ENCODE measurements around the gene BCAN.

The BCAN gene

DNA sequence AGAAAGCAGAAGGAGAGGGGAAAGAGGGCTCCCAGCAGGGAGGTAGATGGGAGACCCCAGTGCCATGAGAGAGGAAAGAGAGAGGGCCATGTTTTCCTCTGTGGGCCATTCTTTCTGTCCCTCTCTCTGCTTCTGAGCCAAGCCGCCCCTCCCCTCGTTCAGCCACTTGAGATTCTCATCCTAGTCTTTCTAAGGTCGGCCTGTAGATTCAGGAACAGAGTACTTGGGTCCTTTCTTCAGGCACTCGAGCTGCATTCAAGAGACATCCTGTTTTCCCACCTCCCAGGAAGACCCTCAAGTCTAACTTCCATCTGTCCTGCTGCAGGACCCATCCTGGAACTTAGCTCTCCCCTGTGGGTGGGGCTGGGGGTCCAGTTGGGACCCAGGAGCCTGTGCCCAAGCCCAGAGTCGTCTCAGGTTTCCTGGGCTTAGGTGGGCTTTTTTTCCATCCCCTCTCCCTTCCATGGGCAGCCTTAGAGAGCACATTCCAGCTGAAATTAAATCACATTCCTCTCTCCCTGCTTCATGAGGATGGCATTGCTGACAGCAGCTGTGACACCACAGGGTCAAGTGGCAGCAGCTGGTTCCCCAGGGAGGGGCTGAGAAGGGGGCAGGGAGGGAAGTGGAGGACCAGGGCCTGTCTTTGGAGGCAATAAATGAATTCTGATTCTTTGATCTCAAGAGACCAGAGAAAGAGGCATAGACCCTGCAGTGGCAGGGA is 22.3 kb downstream of the BCAN start:
- H3K9me3 ChIP-seq (ENCODE audit: low read depth, low read length): no peaks in the 10 kb centered on the region
- DNase-seq (ENCODE audit: low read depth, low spot score): no peak
- no peaks in the 10 kb centered on the region for H3K36me3 ChIP-seq (ENCODE audit: insufficient read depth, low read length)
- H3K4me3 ChIP-seq: no peak overlapping the region
- no peak for TF ChIP-seq EZH2 (IDR thresholded peaks at IDR 0.05)
- TF ChIP-seq FOXP2 (optimal IDR thresholded peaks at IDR 0.05; ENCODE audit: control extremely low read depth, extremely low read length, insufficient read depth): no peak
- H3K9ac ChIP-seq (ENCODE audit: insufficient read length): no peak overlapping the region
- no peak overlapping the region for H3K27ac ChIP-seq

DNA sequence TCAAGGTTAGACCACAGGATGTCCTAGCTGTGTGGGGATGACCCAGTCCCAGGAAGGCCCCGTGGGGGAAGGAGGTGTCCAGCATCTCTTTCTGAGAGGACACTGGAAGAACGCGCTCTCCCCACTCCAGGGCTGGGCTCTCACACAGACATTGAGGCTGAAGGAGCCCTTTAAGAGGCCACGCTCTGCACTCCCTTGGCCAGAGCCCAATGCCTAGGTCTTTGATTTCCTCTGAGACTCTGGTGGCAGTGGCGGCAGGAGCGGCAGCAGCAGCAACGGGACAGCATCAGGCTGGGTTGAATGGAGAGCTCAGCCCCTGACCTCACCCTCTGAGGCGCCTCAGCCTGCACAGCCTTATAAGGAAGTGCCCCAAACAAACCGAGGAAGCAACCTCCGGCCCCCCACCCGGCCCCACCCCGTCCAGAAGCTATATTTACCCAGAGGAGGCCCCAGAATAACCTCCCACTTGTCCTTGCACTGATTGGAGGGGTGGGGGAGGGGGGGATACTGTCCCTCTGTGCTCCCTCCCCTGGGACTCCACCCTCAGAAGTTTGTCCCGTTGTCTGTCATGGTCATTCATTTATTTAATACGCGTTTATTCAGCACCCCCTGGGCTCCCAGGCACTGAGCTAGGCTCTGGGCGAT is 23.0 kb downstream of the BCAN start:
- Histone ChIP-seq H3K36me3 (ENCODE audit: insufficient read depth, low read length) (no peaks in the 10 kb centered on the region), H3K9ac (ENCODE audit: insufficient read length) (no peak overlapping the region), H3K27ac (no peak overlapping the region), H3K4me3 (no peak overlapping the region), H3K9me3 (ENCODE audit: low read depth, low read length) (no peaks in the 10 kb centered on the region)
- no peak for TF ChIP-seq POLR2AphosphoS5 (IDR thresholded peaks at IDR 0.05; ENCODE audit: borderline replicate concordance, low read depth, low read length)
- TF ChIP-seq EZH2 (IDR thresholded peaks at IDR 0.05): no peak
- TF ChIP-seq FOXP2 (optimal IDR thresholded peaks at IDR 0.05; ENCODE audit: control extremely low read depth, extremely low read length, insufficient read depth): no peak
- DNase-seq (ENCODE audit: low read depth, low spot score): no peak

DNA sequence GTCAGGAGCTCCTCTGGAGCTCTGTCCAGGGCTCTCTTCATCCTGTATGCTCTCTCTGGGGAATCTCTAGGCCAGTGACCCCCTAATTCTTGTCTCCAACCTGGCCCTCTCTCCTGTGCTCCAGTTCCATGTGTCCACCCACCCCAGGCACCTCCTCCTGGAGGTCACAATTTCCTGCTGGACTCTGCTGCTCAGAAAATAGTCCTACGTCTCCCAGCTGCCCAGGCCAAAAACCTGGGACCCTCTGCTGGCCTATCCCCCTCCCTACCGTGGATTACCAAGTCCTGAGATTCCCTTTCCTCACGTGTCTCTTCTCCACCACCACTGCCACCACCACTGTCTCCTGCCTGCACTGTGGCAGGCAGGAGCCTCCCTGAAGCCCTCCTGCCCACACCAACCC is 23.6 kb downstream of the BCAN start:
- TF ChIP-seq POLR2AphosphoS5 (IDR thresholded peaks at IDR 0.05; ENCODE audit: borderline replicate concordance, low read depth, low read length): no peak
- TF ChIP-seq FOXP2 (optimal IDR thresholded peaks at IDR 0.05; ENCODE audit: control extremely low read depth, extremely low read length, insufficient read depth): no peak
- TF ChIP-seq EZH2 (IDR thresholded peaks at IDR 0.05): no peak
- H3K36me3 ChIP-seq (ENCODE audit: insufficient read depth, low read length): no peaks in the 10 kb centered on the region
- DNase-seq (ENCODE audit: low read depth, low spot score): no peak
- no peak overlapping the region for H3K9ac ChIP-seq (ENCODE audit: insufficient read length)
- no peak overlapping the region for H3K27ac ChIP-seq
- no peak overlapping the region for H3K4me3 ChIP-seq
- no peaks in the 10 kb centered on the region for H3K9me3 ChIP-seq (ENCODE audit: low read depth, low read length)

DNA sequence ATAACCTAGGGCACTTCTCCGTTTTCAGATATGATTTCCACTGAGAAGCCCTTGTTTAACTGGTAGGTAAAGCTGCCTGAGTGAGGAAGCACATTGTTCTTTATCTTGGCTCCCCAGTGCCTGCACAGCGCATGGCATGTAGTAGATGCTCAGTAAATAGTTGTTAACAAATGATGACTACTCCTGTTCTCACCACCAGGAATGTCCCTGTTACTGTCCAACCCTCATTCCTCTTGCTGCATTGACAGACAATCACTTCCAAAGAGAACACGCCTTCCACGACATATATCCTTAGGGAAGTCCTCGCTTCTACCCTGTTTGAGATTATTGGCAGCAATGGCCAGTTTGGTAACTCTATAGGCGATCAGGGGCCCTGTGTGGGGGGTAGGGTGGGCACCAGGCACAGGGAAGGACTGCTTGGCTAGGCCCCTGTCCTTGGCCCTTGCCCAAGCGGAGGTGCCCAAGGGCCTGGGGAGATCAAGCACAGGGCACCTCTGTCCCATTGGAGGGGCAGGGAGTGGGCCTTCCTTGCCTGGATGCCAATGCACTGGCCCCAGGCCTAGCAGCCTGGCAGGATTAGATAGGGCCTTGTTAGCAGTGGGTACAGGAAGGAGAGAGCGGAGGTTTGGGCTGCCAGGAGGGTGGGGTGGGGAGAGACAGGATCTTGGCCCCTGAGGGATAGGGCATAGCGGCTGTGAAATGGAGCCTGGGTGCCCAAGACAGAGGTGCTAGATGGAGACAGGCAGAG is 25.1 kb downstream of the BCAN start:
- Histone ChIP-seq H3K27ac (no peak overlapping the region), H3K9me3 (ENCODE audit: low read depth, low read length) (no peaks in the 10 kb centered on the region), H3K36me3 (ENCODE audit: insufficient read depth, low read length) (no peaks in the 10 kb centered on the region), H3K4me3 (no peak overlapping the region), H3K9ac (ENCODE audit: insufficient read length) (no peak overlapping the region)
- no peak for TF ChIP-seq FOXP2 (optimal IDR thresholded peaks at IDR 0.05; ENCODE audit: control extremely low read depth, extremely low read length, insufficient read depth)
- TF ChIP-seq EZH2 (IDR thresholded peaks at IDR 0.05): no peak
- no peak for TF ChIP-seq POLR2AphosphoS5 (IDR thresholded peaks at IDR 0.05; ENCODE audit: borderline replicate concordance, low read depth, low read length)
- no peak for DNase-seq (ENCODE audit: low read depth, low spot score)

DNA sequence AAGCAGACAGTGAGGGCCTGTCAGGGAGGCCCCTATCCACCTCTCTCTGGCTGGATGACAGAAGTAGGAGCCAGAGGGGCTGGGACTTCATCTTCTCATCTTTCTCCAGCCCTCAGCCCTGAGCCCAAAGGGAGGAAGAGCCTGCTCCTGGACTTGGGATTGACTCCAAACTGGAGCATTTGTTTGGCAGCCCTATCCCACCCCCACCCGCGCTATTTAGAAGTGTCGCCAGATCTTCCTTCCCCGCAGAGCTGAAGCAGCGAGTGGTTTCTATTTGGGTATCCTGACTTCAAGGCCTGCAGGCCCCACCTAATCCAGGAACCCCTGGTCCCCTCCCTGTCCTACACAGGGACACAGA is 25.7 kb downstream of the BCAN start:
- TF ChIP-seq EZH2 (IDR thresholded peaks at IDR 0.05) (no peak), FOXP2 (optimal IDR thresholded peaks at IDR 0.05; ENCODE audit: control extremely low read depth, extremely low read length, insufficient read depth) (no peak), POLR2AphosphoS5 (IDR thresholded peaks at IDR 0.05; ENCODE audit: borderline replicate concordance, low read depth, low read length) (no peak)
- Histone ChIP-seq H3K27ac (no peak overlapping the region), H3K4me3 (no peak overlapping the region), H3K9ac (ENCODE audit: insufficient read length) (no peak overlapping the region), H3K9me3 (ENCODE audit: low read depth, low read length) (no peaks in the 10 kb centered on the region), H3K36me3 (ENCODE audit: insufficient read depth, low read length) (no peaks in the 10 kb centered on the region)
- no peak for DNase-seq (ENCODE audit: low read depth, low spot score)

DNA sequence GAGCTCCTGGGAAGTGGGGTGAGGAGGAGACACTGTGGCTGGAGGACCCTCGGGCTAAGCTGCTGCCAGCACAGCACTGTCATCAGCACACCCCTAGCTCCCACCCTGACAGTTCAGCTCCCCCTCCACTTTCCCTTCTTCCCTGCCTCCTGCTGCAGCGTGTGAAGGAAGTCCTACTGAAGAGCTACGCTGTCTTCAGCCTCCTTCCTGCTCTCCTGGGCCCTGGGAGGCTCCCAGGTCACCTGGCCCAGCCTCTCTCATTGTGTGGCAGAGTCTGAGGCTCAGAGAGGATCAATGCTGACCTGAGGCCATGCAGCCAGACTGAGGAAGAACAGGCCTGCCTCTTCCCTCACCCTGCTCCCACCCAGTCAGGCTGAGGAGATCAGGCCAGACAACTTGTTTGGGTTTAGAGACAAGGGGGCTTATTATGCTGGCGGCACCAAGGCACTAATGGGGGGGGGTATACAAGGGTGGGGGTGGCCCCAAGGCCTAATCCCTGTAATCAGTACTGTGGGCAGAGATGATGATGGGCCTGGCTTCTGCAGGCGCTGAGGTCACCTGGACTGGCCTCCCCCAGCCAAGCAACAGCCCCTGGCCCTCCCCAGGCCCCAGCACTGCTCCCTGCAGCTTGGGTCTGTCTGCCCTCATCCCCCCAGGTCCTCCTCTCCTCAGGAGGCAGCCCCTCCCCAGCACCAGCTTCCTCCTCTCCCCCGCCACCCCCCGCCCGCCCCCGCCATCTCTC is 26.2 kb downstream of the BCAN start:
- no peak for DNase-seq (ENCODE audit: low read depth, low spot score)
- no peak overlapping the region for H3K27ac ChIP-seq
- H3K9ac ChIP-seq (ENCODE audit: insufficient read length): no peak overlapping the region
- no peak overlapping the region for H3K4me3 ChIP-seq
- TF ChIP-seq POLR2AphosphoS5 (IDR thresholded peaks at IDR 0.05; ENCODE audit: borderline replicate concordance, low read depth, low read length): no peak
- no peak for TF ChIP-seq EZH2 (IDR thresholded peaks at IDR 0.05)
- no peak for TF ChIP-seq FOXP2 (optimal IDR thresholded peaks at IDR 0.05; ENCODE audit: control extremely low read depth, extremely low read length, insufficient read depth)
- no peaks in the 10 kb centered on the region for H3K9me3 ChIP-seq (ENCODE audit: low read depth, low read length)
- H3K36me3 ChIP-seq (ENCODE audit: insufficient read depth, low read length): no peaks in the 10 kb centered on the region

DNA sequence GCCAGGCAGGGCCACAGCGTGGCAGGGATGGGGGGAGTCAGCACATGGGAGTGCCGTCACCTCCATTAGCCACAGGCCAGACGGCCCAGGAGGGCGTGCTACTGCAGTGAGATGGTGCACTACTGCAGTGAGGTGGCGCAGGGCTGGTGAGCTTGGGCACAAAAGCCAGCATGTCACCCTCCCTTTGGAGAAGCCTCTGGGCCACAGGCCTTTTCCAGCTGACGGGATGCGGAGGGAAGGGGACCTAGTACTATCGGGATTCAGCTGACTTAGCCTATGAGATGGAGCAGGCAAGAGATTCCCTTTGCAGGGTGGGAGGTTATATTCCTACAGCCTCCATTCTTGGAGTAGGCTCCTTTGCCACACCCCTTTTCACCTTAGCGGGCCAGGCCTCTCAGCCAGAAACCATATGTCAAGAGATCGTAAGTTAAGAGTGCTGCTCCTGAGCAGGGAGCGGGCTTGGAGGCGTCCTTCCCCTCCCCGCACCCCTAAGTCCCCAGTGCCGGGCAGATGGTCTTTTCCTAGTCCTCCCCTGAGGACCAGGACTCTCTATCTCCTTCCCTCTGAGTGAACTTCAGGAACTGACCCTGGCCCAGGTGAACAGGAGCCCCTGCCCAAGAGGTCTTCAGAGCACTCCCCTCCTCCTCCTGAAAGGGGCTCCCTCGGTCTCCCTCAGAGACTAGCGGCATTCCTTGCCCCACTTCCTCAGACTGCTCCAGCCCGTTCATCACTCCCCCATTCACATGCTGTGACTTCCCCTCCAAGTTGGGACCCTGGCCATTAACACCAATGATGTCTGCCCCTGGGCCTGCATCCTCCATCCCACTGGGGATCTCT is 27.1 kb downstream of the BCAN start:
- H3K36me3 ChIP-seq (ENCODE audit: insufficient read depth, low read length): no peaks in the 10 kb centered on the region
- DNase-seq (ENCODE audit: low read depth, low spot score): no peak
- no peak for TF ChIP-seq POLR2AphosphoS5 (IDR thresholded peaks at IDR 0.05; ENCODE audit: borderline replicate concordance, low read depth, low read length)
- H3K9me3 ChIP-seq (ENCODE audit: low read depth, low read length): no peaks in the 10 kb centered on the region
- H3K27ac ChIP-seq: no peak overlapping the region
- no peak overlapping the region for H3K4me3 ChIP-seq
- no peak overlapping the region for H3K9ac ChIP-seq (ENCODE audit: insufficient read length)

All from SK-N-MC (cell line).